Muscle of leg (tissue), 11 donors: ENCODE data around the gene SLC35E2B. TPM values are rescaled to one million over a fixed set of nuclear protein-coding genes. Genes with fewer than 3 reads are reported as not detected.
A peak's percentile ranks its signal among the peaks of the same experiment; 100 is the strongest.
"Not testable (repeated sequence)": the region's sequence is repeated elsewhere in the genome, so short reads cannot be mapped to it uniquely, and the experiment has no call there.

Experiments used
- DNase-seq: peaks from one replicate; pipeline ENCODE4 v3.0.0; 2013
- H3K27ac ChIP-seq: one replicate; pipeline ENCODE4 v1.5.1; 2013; ENCODE audit warnings: mild to moderate bottlenecking, low read length, control low read depth
- H3K27me3 ChIP-seq: one replicate; pipeline ENCODE4 v1.6.1; 2013; ENCODE audit warnings: low read length; ENCODE audit not compliant: control insufficient read depth, insufficient read depth
- H3K36me3 ChIP-seq: one replicate; pipeline ENCODE4 v1.6.1; 2013; ENCODE audit warnings: low read length; ENCODE audit not compliant: control insufficient read depth, insufficient read depth
- H3K4me1 ChIP-seq: one replicate; pipeline ENCODE4 v1.6.1; 2013; ENCODE audit warnings: low read length; ENCODE audit not compliant: control insufficient read depth, insufficient read depth
- H3K4me3 ChIP-seq: one replicate; pipeline ENCODE4 v1.5.1; 2013; ENCODE audit warnings: low read length, control low read depth
- H3K9me3 ChIP-seq: replicated peaks from 2 replicates; pipeline ENCODE4 v1.6.1; 2013; ENCODE audit warnings: low read depth, low read length; ENCODE audit not compliant: control insufficient read depth
- WGBS: methylation state at CpG from one replicate; pipeline ENCODE4 v1.1.5; 2013; ENCODE audit warnings: missing lambda C conversion rate; ENCODE audit not compliant: insufficient coverage; 5-methylcytosine and 5-hydroxymethylcytosine counted together
- polyA plus RNA-seq, 8 donors: library from polyadenylated mRNA; unstranded; fragments of 120-200 nt; gene quantifications; one replicate each; pipeline versions ENCODE4 v1.2.1 to v1.2.3, GENCODE V29; 2013; ENCODE audit warnings: inconsistent platforms in 1 of 8, low replicate concordance in 1 of 8; ENCODE audit not compliant: insufficient read length in 8 of 8, insufficient read depth in 1 of 8
- total RNA-seq: library from RNA; stranded (reverse); fragments of 120-200 nt; gene quantifications from one replicate; pipeline ENCODE4 v1.2.4, GENCODE V29; 2013

SLC35E2B gene
- total and polyA plus RNA-seq, 9 donors: 27.4 to 56.9 (median 48.1) TPM

- not testable (repeated sequence) for H3K27me3 ChIP-seq, H3K4me1 ChIP-seq, H3K4me3 ChIP-seq, H3K9me3 ChIP-seq
- H3K36me3 ChIP-seq: peaks cover 31% of the 10 kb centered on the region
- peak; percentile 39 for DNase-seq
- 66% methylated on average over 4 of the region's 14 CpGs for WGBS
- peak overlapping the region; percentile 55 for H3K27ac ChIP-seq
Observed at GRCh38 chr1:1728308-1729005, 35.9 kb upstream of the SLC35E2B start.

GRCh38 chr1:1727131-1727651 is 34.6 kb upstream of the SLC35E2B start:
- H3K27me3 ChIP-seq, DNase-seq, H3K4me3 ChIP-seq, H3K27ac ChIP-seq, H3K4me1 ChIP-seq, H3K9me3 ChIP-seq: not testable (repeated sequence)
- peaks cover 22% of the 10 kb centered on the region for H3K36me3 ChIP-seq
- 100% methylated on average over 5 of the region's 12 CpGs for WGBS

GRCh38 chr1:1726088-1726487 is 33.5 kb upstream of the SLC35E2B start:
- DNase-seq, H3K9me3 ChIP-seq, H3K27me3 ChIP-seq, H3K4me3 ChIP-seq, H3K27ac ChIP-seq, H3K4me1 ChIP-seq: not testable (repeated sequence)
- peaks cover 21% of the 10 kb centered on the region for H3K36me3 ChIP-seq
- 97% methylated on average over 16 of the region's 17 CpGs for WGBS

GRCh38 chr1:1724035-1724864 is 31.7 kb upstream of the SLC35E2B start, which contains the start of gene CDK11A:
TSS of gene CDK11A (minus strand) at chr1:1724357. CDS start at chr1:1722818, 1,539 bp downstream.
- DNase-seq: peak; percentile 100
- H3K27me3 ChIP-seq, H3K9me3 ChIP-seq, H3K4me1 ChIP-seq: not testable (repeated sequence)
- peak within 1 kb of the TSS; percentile 70 for H3K4me3 ChIP-seq
- WGBS: under 1% methylated on average over 28 of the region's 78 CpGs
- peak within 1 kb of the TSS; percentile 94 for H3K27ac ChIP-seq
- peaks cover 26% of the 10 kb centered on the region for H3K36me3 ChIP-seq

GRCh38 chr1:1721201-1721600 is 28.6 kb upstream of the SLC35E2B start:
- Histone ChIP-seq H3K4me3 (no peak overlapping the region), H3K36me3 (peaks cover 33% of the 10 kb centered on the region), H3K27me3 (no peaks in the 10 kb centered on the region), H3K4me1 (no peaks in the 10 kb centered on the region), H3K9me3 (no peaks in the 10 kb centered on the region), H3K27ac (no peak overlapping the region)
- no peak for DNase-seq
- WGBS: 100% methylated on average over 2 of the region's 7 CpGs

- H3K4me1 ChIP-seq, H3K27ac ChIP-seq, DNase-seq, H3K27me3 ChIP-seq, H3K4me3 ChIP-seq, H3K9me3 ChIP-seq: not testable (repeated sequence)
- peaks cover 21% of the 10 kb centered on the region for H3K36me3 ChIP-seq
- 81% methylated on average over 6 of the region's 18 CpGs for WGBS
Observed at GRCh38 chr1:1715109-1715883, 22.7 kb upstream of the SLC35E2B start.

- WGBS: no CpG with 5 or more reads among the region's 20 CpGs
- not testable (repeated sequence) for H3K27me3 ChIP-seq, H3K4me3 ChIP-seq, H3K27ac ChIP-seq, H3K9me3 ChIP-seq, H3K4me1 ChIP-seq, DNase-seq
- H3K36me3 ChIP-seq: peaks cover 13% of the 10 kb centered on the region
Observed at GRCh38 chr1:1707897-1708296, 15.3 kb upstream of the SLC35E2B start.

- not testable (repeated sequence) for H3K9me3 ChIP-seq, H3K4me3 ChIP-seq, DNase-seq, H3K27ac ChIP-seq, H3K27me3 ChIP-seq, H3K4me1 ChIP-seq
- peaks cover 13% of the 10 kb centered on the region for H3K36me3 ChIP-seq
- no CpG with 5 or more reads among the region's 23 CpGs for WGBS
Observed at GRCh38 chr1:1707241-1707640, 14.6 kb upstream of the SLC35E2B start.

DNA sequence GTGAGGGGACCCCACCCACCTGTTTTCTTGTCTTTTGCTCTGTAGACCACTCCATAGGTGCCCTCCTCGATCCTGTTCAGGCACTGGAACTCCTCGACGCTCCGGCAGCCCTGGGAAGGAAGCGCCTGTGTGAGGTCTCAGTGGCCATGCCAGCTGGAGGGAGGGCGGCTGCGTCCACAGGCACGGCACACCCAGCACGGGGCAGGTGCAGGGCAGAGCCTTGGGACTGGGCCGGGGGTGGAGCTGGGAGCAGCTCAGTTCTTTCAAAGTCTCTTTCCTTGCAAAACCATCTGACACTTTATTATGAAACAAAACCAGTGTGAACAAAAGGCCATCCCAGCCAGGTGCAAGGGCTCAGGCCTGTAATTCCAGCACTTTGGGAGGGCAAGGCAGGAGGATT is 13.0 kb upstream of the SLC35E2B start:
- not testable (repeated sequence) for H3K9me3 ChIP-seq, H3K4me1 ChIP-seq, DNase-seq, H3K27me3 ChIP-seq, H3K4me3 ChIP-seq, H3K27ac ChIP-seq
- peaks cover 13% of the 10 kb centered on the region for H3K36me3 ChIP-seq
- no CpG with 5 or more reads among the region's 10 CpGs for WGBS
